GM23338 (cell line): ENCODE data around the gene RUBCN. TPM values are rescaled to one million over a fixed set of nuclear protein-coding genes. Genes with fewer than 3 reads are reported as not detected.

ENCODE experiments used
- ATAC-seq: fragments of 200-7000 bp; cut with Tn5 transposase; 3 replicates; pipeline ENCODE4 v1.9.1; 2020
- DNase-seq: peaks from one replicate; pipeline ENCODE4 v3.0.0-alpha.2; 2015; ENCODE audit warnings: low spot score
- H2AFZ ChIP-seq: fragments of 200-600 bp; sonication (generic); 2 replicates; pipeline ENCODE4 v1.8.0; 2016; ENCODE audit warnings: antibody characterized with exemption, mild to moderate bottlenecking, moderate library complexity
- H3F3A ChIP-seq: fragments of 200-600 bp; sonication (generic); replicated peaks from 2 replicates; pipeline ENCODE4 v1.8.0; 2017; ENCODE audit warnings: antibody characterized with exemption, mixed run types, low read depth
- H3K27ac ChIP-seq: fragments of 200-600 bp; sonication (generic); 2 replicates; pipeline ENCODE4 v1.6.1; 2016; ENCODE audit warnings: low read depth
- H3K27me3 ChIP-seq: fragments of 200-600 bp; sonication (generic); 2 replicates; pipeline ENCODE4 v1.8.0; 2016; ENCODE audit warnings: mild to moderate bottlenecking, mixed run types, moderate library complexity; ENCODE audit not compliant: insufficient read depth
- H3K36me3 ChIP-seq: fragments of 200-600 bp; sonication (generic); 2 replicates; pipeline ENCODE4 v1.8.0; 2016; ENCODE audit warnings: mild to moderate bottlenecking; ENCODE audit not compliant: insufficient read depth
- H3K4me1 ChIP-seq: fragments of 200-600 bp; sonication (generic); 2 replicates; pipeline ENCODE4 v1.8.0; 2016; ENCODE audit warnings: mild to moderate bottlenecking, moderate library complexity; ENCODE audit not compliant: insufficient read depth
- H3K4me2 ChIP-seq: fragments of 200-600 bp; sonication (generic); 2 replicates; pipeline ENCODE4 v1.7.1; 2017; ENCODE audit warnings: mixed run types
- H3K4me3 ChIP-seq: fragments of 200-600 bp; sonication (generic); 2 replicates; pipeline ENCODE4 v1.6.1; 2016; ENCODE audit warnings: mixed run types
- H3K79me2 ChIP-seq: fragments of 200-600 bp; sonication (generic); replicated peaks from 2 replicates; pipeline ENCODE4 v1.8.0; 2017; ENCODE audit warnings: mild to moderate bottlenecking; ENCODE audit not compliant: insufficient read depth
- H3K9me2 ChIP-seq: fragments of 200-600 bp; sonication (generic); 2 replicates; pipeline ENCODE4 v1.8.0; 2017; ENCODE audit not compliant: insufficient read depth
- H4K20me1 ChIP-seq: fragments of 200-600 bp; sonication (generic); replicated peaks from 2 replicates; pipeline ENCODE4 v1.8.0; 2017; ENCODE audit warnings: mild to moderate bottlenecking; ENCODE audit not compliant: insufficient read depth
- H3K27ac Mint-ChIP-seq: 2 replicates; pipeline ENCODE4 v1.8.0; 2020; ENCODE audit warnings: inconsistent platforms, mild to moderate bottlenecking, moderate library complexity, mixed read lengths
- H3K27me3 Mint-ChIP-seq: 3 replicates; pipeline ENCODE4 v1.8.0; 2022; ENCODE audit warnings: low read depth, mild to moderate bottlenecking, moderate library complexity, mixed read lengths, inconsistent platforms; ENCODE audit not compliant: insufficient read depth, poor library complexity
- H3K36me3 Mint-ChIP-seq: 3 replicates; pipeline ENCODE4 v1.8.0; 2021; ENCODE audit warnings: low read depth, mild to moderate bottlenecking, inconsistent platforms, moderate library complexity, mixed read lengths
- H3K4me1 Mint-ChIP-seq: 3 replicates; pipeline ENCODE4 v1.8.0; 2020; ENCODE audit warnings: mild to moderate bottlenecking, inconsistent platforms, mixed read lengths
- H3K4me3 Mint-ChIP-seq: 3 replicates; pipeline ENCODE4 v1.8.0; 2021; ENCODE audit warnings: moderate library complexity, mild to moderate bottlenecking, inconsistent platforms, mixed read lengths
- H3K9me3 Mint-ChIP-seq: 3 replicates; pipeline ENCODE4 v1.8.0; 2020; ENCODE audit warnings: moderate library complexity, mild to moderate bottlenecking, inconsistent platforms, mixed read lengths
- CREB1 ChIP-seq: fragments of 250-450 bp; sonication (Bioruptor Pico); IDR thresholded peaks from 2 replicates; pipeline ENCODE4 v1.5.0; 2020; ENCODE audit warnings: low read depth, mild to moderate bottlenecking, moderate library complexity
- CTCF ChIP-seq, 2 experiments: fragments of 200-600 bp in 1 of 2; sonication (generic) in 1 of 2; conservative IDR thresholded peaks; 2 replicates each; pipeline versions ENCODE4 v1.5.1 to v1.6.1; 2016 to 2017; ENCODE audit warnings: antibody characterized with exemption in 2 of 2, low read depth in 2 of 2, mild to moderate bottlenecking in 2 of 2, moderate library complexity in 1 of 2
- ETS1 ChIP-seq: IDR thresholded peaks from 2 replicates; pipeline ENCODE4 v1.6.1; 2016; ENCODE audit warnings: antibody characterized with exemption
- EZH2 ChIP-seq: fragments of 200-600 bp; sonication (generic); IDR thresholded peaks from one replicate; pipeline ENCODE4 v1.8.0; 2017; ENCODE audit warnings: antibody characterized with exemption, mild to moderate bottlenecking, low read depth; ENCODE audit not compliant: unreplicated experiment
- EZH2phosphoT487 ChIP-seq: fragments of 200-600 bp; sonication (generic); IDR thresholded peaks from one replicate; pipeline ENCODE4 v1.8.1; 2018; ENCODE audit warnings: antibody characterized with exemption; ENCODE audit not compliant: unreplicated experiment
- JUNB ChIP-seq: IDR thresholded peaks from one replicate; pipeline ENCODE4 v1.6.1; 2016; ENCODE audit warnings: antibody characterized with exemption; ENCODE audit not compliant: unreplicated experiment
- NANOG ChIP-seq: IDR thresholded peaks from 2 replicates; pipeline ENCODE4 v1.6.1; 2016; ENCODE audit warnings: antibody characterized with exemption, borderline replicate concordance
- POLR2AphosphoS5 ChIP-seq: IDR thresholded peaks from 2 replicates; pipeline ENCODE4 v1.6.1; 2016; ENCODE audit warnings: antibody characterized with exemption, low read depth
- REST ChIP-seq: IDR thresholded peaks from one replicate; pipeline ENCODE4 v1.6.1; 2018; ENCODE audit warnings: antibody characterized with exemption; ENCODE audit not compliant: unreplicated experiment
- STAT1 ChIP-seq: IDR thresholded peaks from one replicate; pipeline ENCODE4 v1.6.1; 2016; ENCODE audit warnings: antibody characterized with exemption; ENCODE audit not compliant: unreplicated experiment
- ZNF114 ChIP-seq: fragments of 250-450 bp; sonication (Bioruptor Pico); IDR thresholded peaks from 2 replicates; pipeline ENCODE4 v1.5.0; 2020; ENCODE audit warnings: mild to moderate bottlenecking, moderate library complexity
- ZNF331 ChIP-seq: fragments of 250-450 bp; sonication (Bioruptor Pico); IDR thresholded peaks from 2 replicates; pipeline ENCODE4 v1.5.0; 2020; ENCODE audit warnings: low read depth, mild to moderate bottlenecking, moderate library complexity
- ZNF462 ChIP-seq: fragments of 250-450 bp; sonication (Bioruptor Pico); IDR thresholded peaks from 2 replicates; pipeline ENCODE4 v1.5.0; 2020; ENCODE audit warnings: mild to moderate bottlenecking, moderate library complexity
- polyA plus RNA-seq: library from polyadenylated mRNA; unstranded; fragments of >200 nt; fragmentation: Nextera tagmentation; extraction: Ambion mirVana; gene quantifications from 2 replicates; pipeline ENCODE4 v1.2.1, GENCODE V29; 2016
- total RNA-seq: library from RNA; depleted of rRNA; stranded (reverse); fragments of >200 nt; shearing (Covaris generic); gene quantifications from 2 replicates; pipeline ENCODE4 v1.2.3, GENCODE V29; 2014

Gene RUBCN
- total and polyA plus RNA-seq, 2 experiments from 2014 or later, result 13.1 to 33.2 TPM

GRCh38 chr3:197697355-197697754, 39.3 kb downstream of the RUBCN start:
- peaks cover 39% of the 10 kb centered on the region for H3K36me3 Mint-ChIP-seq
- H3K4me2 ChIP-seq, result no peak overlapping the region
- H3K27me3 Mint-ChIP-seq, result no peaks in the 10 kb centered on the region

More at GRCh38 chr3:197697355-197697754, 39.3 kb downstream of the RUBCN start:
- Histone ChIP-seq H3F3A (no peaks in the 10 kb centered on the region), H3K27ac (no peak overlapping the region), H4K20me1 (no peaks in the 10 kb centered on the region), H3K79me2 (no peaks in the 10 kb centered on the region), H3K4me1 (no peaks in the 10 kb centered on the region), H3K27me3 (no peaks in the 10 kb centered on the region), H2AFZ (no peak overlapping the region), H3K36me3 (peaks cover 10% of the 10 kb centered on the region; the same call in 1 of the 2 replicates), H3K4me3 (no peak overlapping the region), H3K9me2 (no peaks in the 10 kb centered on the region)
- no peak for ATAC-seq
- peaks cover 8% of the 10 kb centered on the region for H3K4me1 Mint-ChIP-seq
- TF ChIP-seq EZH2phosphoT487, result no peak
- TF ChIP-seq POLR2AphosphoS5, result no peak
- no peak for TF ChIP-seq NANOG
- no peak for TF ChIP-seq ETS1
- no peak for TF ChIP-seq ZNF331 (CRISPR knock-in tag)
- TF ChIP-seq CTCF (conservative IDR thresholded peaks at IDR 0.05; ENCODE audit: low read depth in 2 of 2), result no peak
- TF ChIP-seq REST, result no peak
- no peak for TF ChIP-seq JUNB
- no peak for TF ChIP-seq CREB1 (CRISPR knock-in tag)
- TF ChIP-seq EZH2, result no peak
- TF ChIP-seq STAT1, result no peak
- TF ChIP-seq ZNF114 (CRISPR knock-in tag), result no peak
- no peak for TF ChIP-seq ZNF462 (CRISPR knock-in tag)
- DNase-seq, result no peak
- H3K9me3 Mint-ChIP-seq, result no peaks in the 10 kb centered on the region
- H3K27ac Mint-ChIP-seq, result no peak overlapping the region
- H3K4me3 Mint-ChIP-seq, result no peak overlapping the region
